Measurements from ENCODE around the gene GCH1.
"Not testable (repeated sequence)": the region's sequence is repeated elsewhere in the genome, so short reads cannot be mapped to it uniquely, and the experiment has no call there.

The GCH1 gene

GRCh38 chr14:54902521-54903420, at the start of gene GCH1:
GCH1 (minus strand) TSS chr14:54902826; CDS start chr14:54902663, 163 bp downstream.
- DNase-seq: peak; percentile 92

GRCh38 chr14:54947230-54947629, 44.6 kb upstream of the GCH1 start:
- no peak for DNase-seq

GRCh38 chr14:54946500-54946899, 43.9 kb upstream of the GCH1 start:
- no peak for DNase-seq

GRCh38 chr14:54944737-54945391, 42.2 kb upstream of the GCH1 start:
- DNase-seq: no peak

- DNase-seq: peak; percentile 9
These were observed 40.3 kb upstream of the GCH1 start for GRCh38 chr14:54942913-54943312.

- no peak for DNase-seq
These were observed 34.2 kb upstream of the GCH1 start for GRCh38 chr14:54936816-54937215.

GRCh38 chr14:54935958-54936357, 33.3 kb upstream of the GCH1 start:
- DNase-seq: no peak

- DNase-seq: no peak
These were observed 32.5 kb upstream of the GCH1 start for GRCh38 chr14:54935100-54935499.

- no peak for DNase-seq
These were observed 30.4 kb upstream of the GCH1 start for GRCh38 chr14:54933006-54933405.

GRCh38 chr14:54931598-54932340, 29.1 kb upstream of the GCH1 start:
- DNase-seq: no peak

GRCh38 chr14:54931101-54931500, 28.5 kb upstream of the GCH1 start:
- no peak for DNase-seq

- no peak for DNase-seq
These were observed 26.9 kb upstream of the GCH1 start for GRCh38 chr14:54929556-54929955.

GRCh38 chr14:54928216-54928615, 25.6 kb upstream of the GCH1 start:
- no peak for DNase-seq

- DNase-seq: no peak
These were observed 24.9 kb upstream of the GCH1 start for GRCh38 chr14:54927551-54927950.

GRCh38 chr14:54926570-54926969, 23.9 kb upstream of the GCH1 start:
- not testable (repeated sequence) for DNase-seq

- DNase-seq: no peak
These were observed 20.0 kb upstream of the GCH1 start for GRCh38 chr14:54922598-54922997.

- no peak for DNase-seq
These were observed 17.4 kb upstream of the GCH1 start for GRCh38 chr14:54920052-54920451.

GRCh38 chr14:54919330-54919729, 16.7 kb upstream of the GCH1 start:
- no peak for DNase-seq

- no peak for DNase-seq
These were observed 15.8 kb upstream of the GCH1 start for GRCh38 chr14:54918427-54918826.

GRCh38 chr14:54916101-54916500, 13.5 kb upstream of the GCH1 start:
- no peak for DNase-seq

- DNase-seq: no peak
These were observed 7.4 kb upstream of the GCH1 start for GRCh38 chr14:54909817-54910558.

- peak; percentile 26 for DNase-seq
These were observed 6.3 kb upstream of the GCH1 start for GRCh38 chr14:54908973-54909372.

- DNase-seq: peak; percentile 88
These were observed 5.6 kb upstream of the GCH1 start for GRCh38 chr14:54908190-54908589.

All from suppressor macrophage treated with lipopolysaccharide for 4 hours (primary cell).